Tibial artery (tissue), 4 donors: Measurements from ENCODE around the gene PSMB3.

ENCODE experiments used
- DNase-seq, 2 donors: peaks; one replicate each; pipeline ENCODE4 v3.0.0-alpha.2; 2019
- H3K27ac ChIP-seq, 2 donors: fragments of 200-600 bp; sonication (generic) in 1 of 2; 1 replicate in 1 of 2; 2 replicates in 1 of 2; pipeline ENCODE4 v1.5.1; 2018 to 2019; ENCODE audit warnings: mild to moderate bottlenecking in 1 of 2
- H3K27me3 ChIP-seq, 2 donors: fragments of 200-600 bp; sonication (generic) in 1 of 2; one replicate each; pipeline versions ENCODE4 v1.5.1 to v1.6.0; 2016 to 2019
- H3K36me3 ChIP-seq, 3 donors: fragments of 200-600 bp; sonication (generic) in 2 of 3; one replicate each; pipeline ENCODE4 v1.5.1; 2016 to 2019; ENCODE audit warnings: mild to moderate bottlenecking in 2 of 3
- H3K4me1 ChIP-seq, 4 donors: fragments of 200-600 bp; sonication (generic) in 2 of 4; 1 replicate in 3 of 4; 2 replicates in 1 of 4; pipeline ENCODE4 v1.5.1; 2016 to 2019
- H3K4me3 ChIP-seq, 2 donors: fragments of 200-600 bp; sonication (generic) in 1 of 2; 1 replicate in 1 of 2; 2 replicates in 1 of 2; pipeline ENCODE4 v1.5.1; 2018 to 2019; ENCODE audit warnings: mild to moderate bottlenecking in 2 of 2
- H3K9me3 ChIP-seq, 3 donors: fragments of 200-600 bp; sonication (generic) in 1 of 3; one replicate each; pipeline ENCODE4 v1.5.1; 2016 to 2019
- CTCF ChIP-seq, 2 experiments: fragments of 200-600 bp in 1 of 2; fragments of 450-650 bp in 1 of 2; IDR thresholded peaks; one replicate each; pipeline ENCODE4 v1.5.1; 2017 to 2019; ENCODE audit warnings: antibody characterized with exemption in 2 of 2, mild to moderate bottlenecking in 1 of 2, moderate library complexity in 1 of 2
- intact Hi-C: fragments of 100-400 bp; cut with DNase I; formaldehyde crosslinking; loops from one replicate; pipeline ENCODE4 v1.15.0; 2023; ENCODE audit warnings: low total_unique reads

The PSMB3 gene

GRCh38 chr17:38745545-38745944, 7.0 kb upstream of the PSMB3 start:
- H3K27me3 ChIP-seq: no peaks in the 10 kb centered on the region
- H3K4me3 ChIP-seq: no peak overlapping the region
- intact Hi-C loops: no loop called here
- DNase-seq: no peak
- peak overlapping the region in 1 of 2 donors; percentile 1 for H3K27ac ChIP-seq
- H3K9me3 ChIP-seq: no peaks in the 10 kb centered on the region
- TF ChIP-seq CTCF (IDR thresholded peaks at IDR 0.05): no peak
- H3K4me1 ChIP-seq: peaks cover 0 to 71% (median 31%) of the 10 kb centered on the region in 4 donors
- H3K36me3 ChIP-seq: no peaks in the 10 kb centered on the region

GRCh38 chr17:38746004-38746848, 6.3 kb upstream of the PSMB3 start:
- Histone ChIP-seq H3K4me1 (peaks cover 0 to 78% (median 37%) of the 10 kb centered on the region in 4 donors), H3K36me3 (no peaks in the 10 kb centered on the region), H3K27ac (peak overlapping the region; percentile 91 to 96), H3K9me3 (no peaks in the 10 kb centered on the region), H3K27me3 (no peaks in the 10 kb centered on the region), H3K4me3 (peak overlapping the region; percentile 70 to 88)
- intact Hi-C loops: no loop called here
- no peak for TF ChIP-seq CTCF (IDR thresholded peaks at IDR 0.05)
- no peak for DNase-seq

- intact Hi-C loops: no loop called here
- no peak for TF ChIP-seq CTCF (IDR thresholded peaks at IDR 0.05)
Observed at GRCh38 chr17:38746849-38747462, 5.6 kb upstream of the PSMB3 start.

GRCh38 chr17:38747463-38748148, 4.9 kb upstream of the PSMB3 start:
- H3K36me3 ChIP-seq: no peaks in the 10 kb centered on the region
- intact Hi-C loops: no loop called here
- peak overlapping the region; percentile 91 to 96 for H3K27ac ChIP-seq
- peak in 1 of 2 experiments; percentile 9 for TF ChIP-seq CTCF (IDR thresholded peaks at IDR 0.05)
- DNase-seq: no peak
- H3K9me3 ChIP-seq: no peaks in the 10 kb centered on the region
- H3K4me1 ChIP-seq: peaks cover 0 to 69% (median 37%) of the 10 kb centered on the region in 4 donors
- H3K27me3 ChIP-seq: no peaks in the 10 kb centered on the region
- H3K4me3 ChIP-seq: peak overlapping the region; percentile 70 to 88

More at GRCh38 chr17:38746849-38747462, 5.6 kb upstream of the PSMB3 start:
- Histone ChIP-seq H3K9me3 (no peaks in the 10 kb centered on the region), H3K4me1 (peaks cover 0 to 75% (median 40%) of the 10 kb centered on the region in 4 donors), H3K27ac (peak overlapping the region; percentile 91 to 96), H3K4me3 (peak overlapping the region; percentile 70 to 88), H3K27me3 (no peaks in the 10 kb centered on the region), H3K36me3 (no peaks in the 10 kb centered on the region)
- no peak for DNase-seq

- Histone ChIP-seq H3K27ac (peak within 1 kb of the TSS; percentile 91 to 96), H3K27me3 (no peaks in the 10 kb centered on the region), H3K9me3 (no peaks in the 10 kb centered on the region), H3K4me3 (peak within 1 kb of the TSS; percentile 70 to 88), H3K36me3 (no peaks in the 10 kb centered on the region), H3K4me1 (peaks cover 0 to 65% (median 38%) of the 10 kb centered on the region in 4 donors)
- TF ChIP-seq CTCF (IDR thresholded peaks at IDR 0.05): no peak
- peak; percentile 94 to 98 for DNase-seq
- intact Hi-C loops: no loop called here
Observed at GRCh38 chr17:38748149-38748891, 4.2 kb upstream of the PSMB3 start, which contains the start of gene PCGF2. TSS of gene PCGF2 (minus strand) at chr17:38748336. CDS start at chr17:38740402, 7,934 bp downstream.
